SW 1271 (cell line): ENCODE data around the gene MAP3K9.

Experiments used
- DNase-seq, 2 experiments: peaks; one replicate each; lab custom pipeline; 2025; lab: John Stamatoyannopoulos, UW

The MAP3K9 gene

DNA sequence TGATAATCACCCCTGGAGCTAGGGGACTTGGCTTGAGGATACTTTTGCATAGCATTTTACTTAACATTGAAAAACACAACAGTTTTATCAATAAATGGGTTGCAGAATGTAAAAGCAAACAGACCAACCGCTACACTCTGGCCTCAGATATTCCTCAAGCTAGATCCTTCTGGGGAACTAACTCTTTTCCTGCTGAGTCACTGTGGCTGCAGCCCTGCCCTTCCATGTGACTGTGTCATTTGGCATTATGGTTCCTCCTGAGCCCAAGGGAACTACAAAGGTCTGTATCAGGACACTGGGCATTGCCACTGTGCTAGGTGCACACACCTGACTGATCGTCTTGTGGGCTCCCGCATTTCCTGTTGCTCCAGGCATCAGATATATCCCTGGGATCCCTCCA is 111.0 kb downstream of the MAP3K9 start:
- DNase-seq: no peak

DNA sequence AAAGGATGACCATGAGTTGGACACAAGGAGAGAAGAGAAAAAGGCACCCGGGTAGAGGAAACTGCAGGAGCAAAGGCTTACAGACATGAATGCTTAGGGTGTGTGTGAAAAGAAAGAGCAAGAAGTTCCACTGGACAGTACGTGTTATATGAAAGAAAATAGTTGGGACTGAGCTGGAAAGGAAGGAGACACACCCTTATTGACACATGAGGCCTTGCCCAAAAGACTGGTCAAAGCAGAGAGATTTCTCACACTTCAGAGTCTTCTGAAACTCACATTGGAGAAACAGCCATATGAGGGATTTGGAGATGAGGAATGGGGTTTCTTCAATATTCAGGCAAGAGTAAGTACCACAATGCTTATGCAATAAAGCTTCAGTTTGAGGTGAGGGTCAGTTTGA is 111.6 kb downstream of the MAP3K9 start:
- no peak for DNase-seq

DNA sequence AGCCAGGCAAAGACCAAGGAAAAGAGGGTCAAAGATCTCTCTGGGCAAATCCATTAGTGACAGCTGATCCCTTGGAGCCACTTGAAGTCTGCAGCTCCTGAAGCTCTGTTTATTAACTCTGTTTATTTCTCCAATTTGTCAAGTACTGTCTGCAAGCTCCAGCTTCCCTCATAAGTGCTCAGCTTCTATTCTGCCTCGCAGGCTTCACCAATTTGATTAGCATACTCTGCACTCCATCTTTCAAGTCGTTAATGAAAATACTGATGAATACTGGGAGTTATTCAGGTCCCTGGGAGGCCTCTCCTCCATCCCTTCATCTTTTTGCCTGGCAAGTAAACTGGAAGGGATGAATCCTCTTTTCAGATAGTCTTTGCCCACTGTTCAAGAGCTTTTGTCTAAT is 113.3 kb downstream of the MAP3K9 start:
- DNase-seq: no peak

DNA sequence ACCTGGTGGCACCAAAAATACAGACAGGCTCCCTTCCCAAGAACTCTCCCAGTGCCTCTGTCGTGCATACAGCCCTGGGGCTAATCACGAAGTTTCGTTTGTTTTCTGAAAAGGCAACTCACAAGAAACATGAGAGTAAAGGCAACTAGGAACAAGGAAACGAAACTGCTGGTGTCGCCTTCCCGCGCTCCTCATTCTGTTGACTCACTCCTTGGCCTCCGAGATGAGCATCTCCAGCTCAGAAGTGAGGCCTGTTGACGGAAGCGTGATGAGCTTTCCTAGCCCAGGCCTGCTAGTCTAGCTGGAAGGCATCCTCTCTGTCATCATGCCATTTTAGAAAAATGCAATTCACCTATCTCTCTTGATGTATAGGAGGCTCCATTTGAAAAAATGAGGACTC is 117.1 kb downstream of the MAP3K9 start:
- no peak for DNase-seq

DNA sequence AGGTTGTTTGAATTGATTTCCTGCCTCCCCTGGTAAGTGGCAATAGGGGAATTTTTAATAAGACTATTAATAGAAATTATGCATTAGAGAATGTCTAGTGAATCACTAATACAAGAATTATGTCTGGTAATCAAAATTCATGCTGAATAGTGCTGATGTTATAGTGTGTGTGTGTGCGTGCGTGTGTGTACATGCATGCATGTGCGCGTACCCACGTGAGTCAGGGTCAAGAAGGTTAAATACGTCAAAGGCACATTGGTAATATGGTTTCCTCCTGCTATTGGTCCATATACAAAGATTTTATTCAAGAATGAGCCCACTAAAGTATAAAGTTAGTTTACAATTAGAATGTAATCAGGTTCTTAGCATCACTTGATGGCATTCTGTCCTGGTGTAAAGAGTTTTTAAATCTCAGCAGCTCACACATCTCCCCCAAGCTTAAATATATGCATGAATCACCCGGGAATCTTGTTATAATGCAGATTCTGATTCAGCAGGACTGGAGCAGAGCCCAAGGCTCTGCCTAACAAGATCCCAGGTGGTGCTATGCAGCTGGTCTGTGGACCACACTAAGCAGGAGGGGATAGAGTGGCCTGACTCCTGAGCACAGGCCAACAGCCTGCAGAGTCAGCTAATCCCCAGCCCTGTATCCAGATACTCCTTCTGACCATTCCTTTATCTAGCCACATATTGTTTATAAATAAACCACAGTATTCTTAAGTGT is 123.7 kb downstream of the MAP3K9 start:
- no peak for DNase-seq

DNA sequence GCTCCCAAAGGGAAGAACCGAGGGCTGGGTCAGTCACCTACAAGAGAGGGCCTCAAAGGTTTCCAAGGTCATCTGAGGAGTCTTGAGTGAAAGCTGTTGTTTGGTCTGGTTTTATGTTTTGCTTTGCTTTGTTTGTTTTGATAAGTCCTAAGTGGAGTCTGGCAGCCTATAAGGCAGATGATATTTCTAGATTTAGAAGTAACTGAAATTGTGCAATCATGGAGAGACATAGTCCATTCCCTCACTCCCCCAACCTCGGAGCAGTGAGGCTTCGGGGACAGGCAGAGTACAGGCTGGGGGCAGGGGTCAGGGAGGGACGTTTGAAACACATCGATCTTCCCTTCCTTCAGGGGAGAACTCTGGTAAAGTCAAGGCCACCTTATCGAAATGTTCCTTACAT is 125.3 kb downstream of the MAP3K9 start:
- no peak for DNase-seq

DNA sequence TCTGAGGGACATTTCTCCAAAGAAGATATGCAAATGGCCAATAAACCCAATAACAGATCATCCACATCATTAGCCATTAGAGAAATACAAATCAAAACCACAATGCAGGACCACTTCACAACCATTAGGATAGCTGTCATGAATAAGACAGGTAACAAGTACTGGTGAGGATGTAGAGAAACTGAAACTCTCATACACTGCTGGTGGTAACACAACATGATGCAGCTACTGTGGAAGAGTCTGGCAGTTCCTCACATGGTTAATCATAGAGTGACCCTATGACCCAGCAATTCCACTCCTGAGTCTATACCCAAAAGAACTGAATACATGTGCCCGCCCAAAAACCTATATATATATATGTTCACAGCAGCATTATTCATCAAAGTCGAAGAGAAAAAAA is 128.6 kb downstream of the MAP3K9 start:
- no peak for DNase-seq

DNA sequence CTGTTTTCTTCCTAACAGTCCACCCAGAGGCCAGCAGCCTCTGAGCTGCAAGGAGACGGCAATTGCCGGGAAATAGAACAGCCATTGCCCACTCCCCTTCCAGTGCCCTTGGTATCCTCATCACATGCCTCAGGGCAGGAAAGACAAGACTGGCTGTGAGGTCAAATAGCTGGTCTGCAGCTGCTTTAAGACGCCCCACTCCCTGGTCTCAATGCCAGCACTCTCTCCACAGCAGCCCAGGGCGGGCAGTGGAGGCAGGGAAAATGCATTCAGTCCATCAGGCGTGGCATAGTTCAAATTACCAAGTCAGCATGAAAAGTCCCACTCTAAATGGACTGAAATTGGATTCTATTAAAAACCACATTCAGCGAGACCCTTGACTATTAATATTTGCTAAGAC is 132.0 kb downstream of the MAP3K9 start:
- DNase-seq: no peak
